Stimulated activated naive CD4-positive, alpha-beta T cell treated with Interleukin-2 at 50 U/mL for 16 hours (primary cell): ENCODE results near the gene ORM1.

Experiments
- DNase-seq: peaks from one replicate; lab custom pipeline; 2025; lab: John Stamatoyannopoulos, UW

Gene ORM1

DNA sequence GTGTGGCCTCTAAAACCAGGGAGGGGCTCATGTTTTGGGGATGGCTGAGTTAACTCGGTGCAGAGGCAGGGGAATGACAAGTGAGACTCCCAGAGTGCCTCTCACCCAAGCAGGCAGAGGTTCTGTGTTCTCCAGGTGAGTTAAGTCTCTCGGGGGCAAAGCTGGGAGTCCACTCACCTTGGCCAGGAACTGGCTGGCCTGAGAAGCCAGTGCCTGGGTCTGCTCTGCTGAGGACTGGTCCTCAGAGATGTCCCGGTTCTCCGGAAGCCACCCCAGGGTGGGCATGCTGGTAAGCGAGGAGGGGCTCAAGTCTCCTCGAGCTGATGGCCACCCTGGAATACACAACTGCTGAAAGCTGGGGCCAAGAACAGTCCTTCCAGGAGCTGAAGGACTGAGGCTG is 44.5 kb downstream of the ORM1 start:
- no peak for DNase-seq

DNA sequence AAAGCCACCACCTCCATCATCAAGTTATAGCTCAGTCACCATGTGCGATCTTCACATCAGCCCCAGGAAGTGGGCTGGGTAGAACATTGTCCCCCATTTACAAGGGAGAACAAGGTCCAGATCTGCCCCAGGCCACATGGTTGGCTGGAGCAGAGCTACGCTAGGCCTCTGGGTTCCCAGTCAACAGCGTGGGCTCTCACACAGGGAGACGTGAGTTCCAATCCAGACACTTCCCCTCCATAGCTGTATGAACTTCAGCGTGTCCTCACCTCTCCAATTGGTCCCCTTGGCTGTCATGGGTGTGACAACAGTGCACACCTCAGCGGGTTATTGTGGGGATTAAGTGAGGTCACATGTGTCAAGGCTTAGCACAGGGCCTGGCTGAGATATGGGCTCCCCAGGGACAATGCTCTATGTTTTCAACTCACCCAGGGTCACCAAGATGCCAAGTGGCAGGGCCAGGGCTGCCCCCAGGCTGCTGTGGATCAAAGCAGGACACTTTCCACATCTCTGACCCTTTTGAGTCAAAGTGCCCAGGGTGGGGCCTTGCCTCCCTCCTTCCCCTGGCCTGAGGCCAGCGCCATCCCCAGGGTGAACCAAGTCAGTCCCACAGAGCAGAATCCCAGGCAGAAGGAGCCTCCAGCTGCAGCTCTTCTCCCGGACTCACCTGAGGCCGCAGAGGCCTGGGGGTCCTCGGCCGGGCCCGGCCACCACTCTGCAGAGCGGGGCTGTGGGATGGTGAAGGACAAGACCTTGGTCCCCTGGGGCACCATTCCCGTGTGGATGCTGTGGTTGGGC is 45.1 kb downstream of the ORM1 start:
- DNase-seq, result no peak

DNA sequence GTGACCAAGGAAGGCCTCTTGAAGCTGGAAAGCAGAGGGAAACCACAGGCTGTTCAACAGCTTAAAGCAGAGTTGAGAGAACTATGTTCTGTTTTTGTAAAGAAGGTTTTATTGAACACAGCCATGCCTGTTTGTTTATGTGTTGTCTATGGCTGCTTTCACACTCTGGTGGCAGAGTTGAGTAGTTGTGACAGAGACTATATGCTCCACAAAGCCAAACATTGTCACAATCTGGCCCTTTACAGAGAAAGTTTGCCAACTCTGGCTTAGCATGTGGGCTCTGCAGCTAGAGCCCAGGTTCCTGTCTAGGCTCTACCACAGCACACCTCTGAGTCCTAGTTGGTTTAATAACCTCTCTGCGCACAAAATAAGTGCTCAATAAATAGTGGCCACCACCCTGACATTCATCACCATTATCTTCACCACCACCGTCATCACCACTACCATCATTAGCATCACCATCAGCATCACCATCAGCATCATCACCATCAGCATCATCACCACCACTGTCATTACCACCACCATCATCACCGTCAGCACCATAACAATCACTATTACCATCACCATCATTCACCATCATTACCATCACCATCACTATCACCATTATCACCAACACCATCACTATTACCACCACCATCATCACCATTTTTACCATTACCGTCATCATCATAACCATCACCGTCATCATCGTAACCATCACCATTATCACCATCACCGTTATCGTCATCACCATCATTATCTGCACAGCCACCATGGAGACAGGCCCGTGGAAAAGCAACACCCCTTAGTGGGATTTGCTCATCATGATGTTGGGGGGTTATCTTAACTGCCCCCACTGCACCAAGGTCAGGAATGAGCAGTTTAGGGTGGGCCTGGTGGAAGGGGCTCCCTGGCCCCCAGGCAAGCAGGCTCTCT is 46.6 kb downstream of the ORM1 start:
- DNase-seq, result no peak

DNA sequence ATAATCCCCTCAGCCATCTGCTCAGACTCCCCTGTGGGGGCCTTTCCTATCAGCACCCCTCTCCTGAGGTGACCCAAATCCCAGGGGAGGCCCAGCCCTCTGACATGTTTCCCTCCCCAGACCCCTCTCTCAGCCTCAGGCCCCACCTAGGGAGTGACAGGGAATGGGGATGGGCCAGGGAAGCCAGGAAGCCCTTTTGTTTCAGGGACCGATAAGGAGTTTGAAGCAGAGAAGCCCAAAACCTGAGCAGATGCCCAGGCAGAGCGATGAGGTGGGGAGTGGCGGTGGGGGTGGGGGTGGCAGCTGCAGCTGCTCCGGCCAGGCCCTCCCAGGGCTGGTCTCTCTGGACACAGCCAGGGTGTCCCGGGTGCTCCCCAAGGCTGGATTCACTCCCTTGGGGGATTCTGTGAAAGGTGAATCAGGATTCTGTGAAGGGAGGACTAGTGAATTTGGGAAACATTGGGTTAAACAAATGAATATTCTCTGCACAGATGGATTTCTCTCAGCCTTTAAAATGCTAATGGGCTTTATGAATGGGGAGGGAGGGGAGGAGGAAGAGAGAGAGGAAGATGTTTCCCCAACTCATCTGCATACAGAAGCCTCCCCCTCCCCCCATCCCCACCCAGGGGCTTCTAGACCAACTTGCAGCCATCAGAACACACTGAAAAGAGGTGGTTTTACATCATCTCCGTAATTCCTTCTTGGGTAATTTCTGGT is 47.5 kb downstream of the ORM1 start:
- no peak for DNase-seq

DNA sequence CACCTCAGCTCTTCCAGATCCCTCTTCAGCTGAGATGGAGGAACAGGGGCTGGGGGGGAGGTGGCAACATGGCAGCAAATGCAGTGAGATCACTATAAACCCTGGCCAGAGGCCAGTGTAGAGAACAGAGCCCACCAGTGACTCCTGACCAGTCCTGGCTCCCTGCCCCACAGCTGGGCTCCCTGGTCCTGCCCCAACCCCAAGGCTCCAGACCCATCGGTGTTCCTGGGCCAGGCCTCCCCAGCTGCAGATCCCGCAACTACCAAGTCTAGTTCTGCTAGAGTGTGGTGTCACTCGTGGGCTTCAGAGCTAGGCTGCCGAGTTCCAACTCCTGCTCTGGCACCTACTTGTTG is 48.0 kb downstream of the ORM1 start:
- no peak for DNase-seq

DNA sequence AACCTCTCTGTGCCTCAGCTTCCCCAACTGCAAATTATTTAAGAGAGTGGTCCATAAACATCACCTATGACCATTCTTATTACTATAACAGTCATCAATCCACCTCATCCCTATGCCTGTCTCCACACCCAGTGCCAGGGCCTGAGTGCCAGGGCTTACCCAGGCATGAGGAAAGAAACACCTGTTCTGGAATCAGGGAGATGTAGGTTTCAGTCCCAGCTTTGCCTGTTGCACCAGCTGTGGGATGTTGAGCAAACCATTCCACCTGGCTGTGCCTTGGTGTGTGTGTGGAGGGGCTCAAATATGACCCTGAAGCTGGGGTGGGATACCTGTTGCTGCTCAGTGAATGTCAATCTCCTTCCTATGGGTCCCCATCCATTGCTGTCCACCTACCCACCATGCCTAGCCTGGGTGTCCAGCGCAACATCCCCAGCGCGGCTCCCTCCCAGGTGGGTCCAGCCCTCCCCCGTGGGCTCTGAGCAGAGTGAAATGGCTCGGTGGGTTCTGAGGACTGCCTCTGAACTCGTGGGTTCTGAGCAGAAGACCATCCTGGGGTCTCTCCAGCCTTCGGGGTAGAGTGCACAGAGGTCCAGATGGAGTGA is 48.5 kb downstream of the ORM1 start:
- no peak for DNase-seq

DNA sequence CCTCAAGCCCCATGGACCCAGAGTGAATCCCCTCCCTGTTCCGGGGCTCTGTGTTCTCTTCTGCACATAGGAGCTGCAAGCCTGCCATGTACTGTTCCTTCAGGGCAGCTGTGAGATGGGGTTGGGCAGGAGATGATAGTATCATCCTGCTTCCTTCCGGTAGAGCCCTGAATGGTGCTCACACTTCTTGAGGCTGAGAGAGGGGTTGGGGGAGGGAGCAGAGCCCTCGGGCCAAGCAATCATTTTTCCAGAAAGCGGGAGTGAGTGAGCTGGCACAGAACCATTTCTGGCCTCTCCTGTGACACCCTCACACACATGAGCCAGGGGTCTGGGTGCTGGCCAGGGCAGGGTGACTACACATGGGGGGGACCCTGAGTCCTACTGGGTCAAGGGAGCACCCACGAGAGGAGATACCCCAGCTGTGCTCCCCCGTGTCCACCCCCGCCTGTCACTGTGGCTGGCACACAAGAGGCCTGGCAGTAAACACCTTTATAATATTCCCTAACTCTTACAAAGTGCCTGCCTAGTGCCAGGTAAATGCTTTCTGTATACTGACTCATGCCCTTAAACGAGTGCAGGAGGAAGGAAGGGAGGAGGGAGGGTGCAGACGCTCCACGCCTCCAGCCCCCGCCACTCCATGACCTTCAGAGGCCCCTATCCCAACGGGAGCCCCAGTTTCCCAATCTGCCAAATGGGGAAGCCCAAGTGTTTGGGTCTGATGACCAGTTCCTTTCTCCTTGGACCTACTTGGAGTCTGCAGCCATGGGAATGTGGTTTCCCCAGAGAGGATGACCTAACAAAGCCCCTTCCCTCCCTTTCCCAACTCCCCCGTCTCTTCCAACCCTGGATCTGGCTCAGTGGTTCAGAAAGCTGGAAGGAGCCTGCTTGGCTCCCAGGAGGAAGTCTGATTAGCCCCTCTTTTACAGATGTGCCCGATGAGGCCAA is 49.3 kb downstream of the ORM1 start:
- no peak for DNase-seq

DNA sequence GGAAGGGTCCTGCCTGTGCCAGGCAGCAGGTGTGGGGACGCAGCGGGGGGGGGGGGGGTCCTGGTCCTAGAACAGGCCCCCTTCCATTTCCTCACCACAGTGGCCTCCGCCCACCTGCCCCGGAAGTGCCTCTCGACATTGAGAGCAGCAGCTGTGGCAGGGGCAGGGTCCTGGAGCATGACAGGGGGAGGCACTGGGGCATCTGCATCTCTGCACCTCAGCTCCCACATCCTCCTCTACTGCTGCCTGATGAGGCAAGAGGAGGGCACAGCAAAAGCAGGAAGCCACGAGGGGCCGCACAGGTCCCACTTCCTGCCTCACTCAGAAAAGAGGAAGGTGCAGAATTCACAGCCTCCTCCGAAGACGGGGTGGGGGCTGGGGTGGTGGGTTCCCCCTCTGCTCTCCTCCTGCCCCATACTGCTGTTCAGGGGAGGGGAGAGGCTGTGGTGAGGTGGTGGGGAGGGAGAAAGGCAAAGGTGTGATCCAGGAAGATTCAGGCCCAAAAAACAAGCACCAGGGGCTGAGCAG is 50.1 kb downstream of the ORM1 start:
- peak; percentile 75 for DNase-seq

DNA sequence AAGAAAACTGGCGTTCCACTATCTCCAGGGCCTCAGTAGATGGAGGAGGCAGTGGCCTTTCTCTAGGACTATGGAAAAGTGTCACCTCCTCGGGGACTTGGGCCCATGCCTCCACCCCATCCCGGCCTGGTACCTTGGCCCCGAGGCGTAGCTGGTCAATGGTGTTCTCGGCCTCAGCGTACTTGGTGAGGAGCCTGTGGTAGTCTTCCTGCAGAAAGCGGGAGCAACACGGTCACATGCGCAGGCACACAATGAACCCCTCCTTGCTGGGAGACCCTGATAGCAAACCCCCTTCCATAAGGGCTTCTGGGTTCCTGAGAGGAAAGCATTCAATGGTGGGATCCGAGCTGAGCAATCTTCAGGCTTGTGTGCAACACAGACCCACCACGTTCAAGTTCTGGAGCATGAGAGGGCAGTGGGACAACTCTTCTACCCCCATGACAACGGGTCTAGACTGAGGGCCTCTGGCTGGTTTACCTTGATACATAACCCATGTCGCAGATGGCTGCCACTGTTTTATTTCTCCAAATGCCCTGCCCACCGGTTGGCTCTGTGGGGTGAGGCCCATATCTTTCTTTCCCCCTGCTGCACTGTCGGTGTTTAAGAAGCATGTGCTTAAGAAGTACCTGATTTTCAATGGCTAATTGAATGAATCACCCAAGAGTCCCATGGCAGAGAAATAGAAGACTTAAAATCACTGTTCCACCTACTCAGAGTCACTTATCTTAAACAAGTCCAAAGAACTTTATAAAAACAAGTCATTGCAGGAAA is 51.2 kb downstream of the ORM1 start:
- no peak for DNase-seq

DNA sequence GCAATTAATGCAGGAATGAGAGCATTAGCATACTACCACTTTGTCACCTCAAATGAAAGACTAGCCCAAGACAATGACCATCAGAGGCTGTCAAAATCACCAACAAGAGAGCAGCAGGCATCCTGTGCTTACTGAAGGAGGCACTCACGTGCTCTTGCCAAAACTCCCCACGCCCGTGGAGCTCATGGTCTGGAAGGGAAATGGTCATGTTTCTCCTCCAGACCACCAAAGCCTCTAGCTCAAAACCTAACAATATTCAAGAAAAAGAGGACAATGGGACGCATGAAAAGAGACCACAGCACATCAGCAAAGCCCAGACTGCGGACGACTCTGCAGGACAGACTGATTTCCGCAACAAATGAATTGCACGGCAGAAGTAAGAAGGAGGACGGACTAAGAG is 52.0 kb downstream of the ORM1 start:
- no peak for DNase-seq

DNA sequence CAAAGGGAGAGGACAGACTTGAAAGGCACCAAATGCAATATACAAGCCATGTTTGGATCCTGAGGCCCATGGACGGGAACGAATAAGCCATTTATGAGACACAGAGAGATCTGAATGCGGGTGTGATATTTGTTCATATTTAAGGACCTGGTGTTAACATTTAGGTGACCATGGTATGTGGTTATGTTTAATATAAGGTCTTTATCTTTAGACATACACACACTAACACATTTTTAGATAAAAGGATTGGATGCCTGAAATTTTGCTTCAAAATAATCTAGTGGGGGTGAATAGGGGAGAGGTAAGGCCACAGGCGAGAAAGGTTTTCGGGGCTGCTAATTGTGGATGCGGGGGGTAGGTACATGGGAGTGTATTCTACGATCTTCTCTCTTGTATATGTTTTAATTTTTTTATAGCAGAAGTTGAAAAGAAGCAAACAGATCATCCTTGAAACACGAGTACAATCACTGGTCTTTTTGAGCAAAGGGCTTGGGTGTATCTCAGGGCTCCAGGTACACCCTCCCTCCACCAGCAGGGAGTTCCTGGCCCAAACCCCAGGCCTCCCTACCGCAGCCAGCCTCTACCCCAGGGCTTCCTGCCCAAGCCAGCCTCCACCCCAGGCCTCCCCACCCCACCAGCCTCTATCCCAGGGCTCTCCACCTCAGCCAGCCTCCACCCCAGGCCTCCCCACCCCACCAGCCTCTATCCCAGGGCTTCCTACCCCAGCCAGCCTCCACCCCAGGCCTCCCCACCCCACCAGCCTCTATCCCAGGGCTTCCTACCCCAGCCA is 52.7 kb downstream of the ORM1 start:
- DNase-seq, result no peak
